Measurements from ENCODE around the gene WDR43. TPM values are rescaled to one million over a fixed set of nuclear protein-coding genes. Genes with fewer than 3 reads are reported as not detected.

The WDR43 gene
- total RNA-seq, 1 experiment from 2014 or later = 68.9 TPM

- no peak for DNase-seq (ENCODE audit: low spot score)
These were observed 15.3 kb downstream of the WDR43 start for GRCh38 chr2:28909655-28910353.

- DNase-seq (ENCODE audit: low spot score) = no peak
These were observed 21.5 kb downstream of the WDR43 start for GRCh38 chr2:28915939-28916338.

GRCh38 chr2:28926847-28927246, 32.4 kb downstream of the WDR43 start:
- no peak for DNase-seq (ENCODE audit: low spot score)

- DNase-seq (ENCODE audit: low spot score) = no peak
These were observed 33.0 kb downstream of the WDR43 start for GRCh38 chr2:28927469-28927868.

GRCh38 chr2:28927878-28928277, 33.4 kb downstream of the WDR43 start:
- DNase-seq (ENCODE audit: low spot score) = no peak

GRCh38 chr2:28929581-28929980, 35.1 kb downstream of the WDR43 start:
- DNase-seq (ENCODE audit: low spot score) = no peak

- no peak for DNase-seq (ENCODE audit: low spot score)
These were observed 35.7 kb downstream of the WDR43 start for GRCh38 chr2:28930205-28930604.

GRCh38 chr2:28934769-28935168, 40.3 kb downstream of the WDR43 start:
- no peak for DNase-seq (ENCODE audit: low spot score)

GRCh38 chr2:28941008-28941407, 46.5 kb downstream of the WDR43 start:
- no peak for DNase-seq (ENCODE audit: low spot score)

GRCh38 chr2:28944535-28945248, 50.2 kb downstream of the WDR43 start:
- no peak for DNase-seq (ENCODE audit: low spot score)

GRCh38 chr2:28948160-28948559, 53.7 kb downstream of the WDR43 start:
- no peak for DNase-seq (ENCODE audit: low spot score)

GRCh38 chr2:28949190-28949589, 54.7 kb downstream of the WDR43 start:
- no peak for DNase-seq (ENCODE audit: low spot score)

GRCh38 chr2:28949617-28950305, 55.3 kb downstream of the WDR43 start:
- DNase-seq (ENCODE audit: low spot score) = peak; percentile 13

- DNase-seq (ENCODE audit: low spot score) = no peak
These were observed 56.6 kb downstream of the WDR43 start for GRCh38 chr2:28950941-28951630.

GRCh38 chr2:28951910-28952835, 57.7 kb downstream of the WDR43 start:
- DNase-seq (ENCODE audit: low spot score) = peak; percentile 40

- no peak for DNase-seq (ENCODE audit: low spot score)
These were observed 58.4 kb downstream of the WDR43 start for GRCh38 chr2:28952836-28953211.

GRCh38 chr2:28955467-28955866, 61.0 kb downstream of the WDR43 start:
- DNase-seq (ENCODE audit: low spot score) = no peak

- DNase-seq (ENCODE audit: low spot score) = no peak
These were observed 62.0 kb downstream of the WDR43 start for GRCh38 chr2:28956415-28956826.

GRCh38 chr2:28956890-28957289, 62.4 kb downstream of the WDR43 start:
- no peak for DNase-seq (ENCODE audit: low spot score)

GRCh38 chr2:28958689-28959088, 64.2 kb downstream of the WDR43 start:
- peak; percentile 94 for DNase-seq (ENCODE audit: low spot score)

GRCh38 chr2:28960401-28960800, 65.9 kb downstream of the WDR43 start:
- no peak for DNase-seq (ENCODE audit: low spot score)
